Neural cell (in vitro differentiated cells): Measurements from ENCODE around the gene NACA. TPM values are rescaled to one million over a fixed set of nuclear protein-coding genes. Genes with fewer than 3 reads are reported as not detected.

Experiments
- H2AFZ ChIP-seq: fragments of 200-600, 300-800 bp; sonication (generic), shearing (Covaris generic); 2 replicates; pipeline ENCODE4 v1.6.0; 2014; ENCODE audit warnings: low read depth, mild to moderate bottlenecking, antibody characterized with exemption, low read length, moderate library complexity
- H3F3A ChIP-seq: fragments of 200-600 bp; shearing (Covaris generic); 2 replicates; pipeline ENCODE4 v1.6.1; 2016; ENCODE audit warnings: mild to moderate bottlenecking, moderate library complexity, mixed read lengths, antibody characterized with exemption, low read length; ENCODE audit not compliant: insufficient read depth, poor library complexity, severe bottlenecking
- H3K27ac ChIP-seq: fragments of 200-600, 300-800 bp; sonication (generic), shearing (Covaris generic); 2 replicates; pipeline ENCODE4 v1.5.1; 2014; ENCODE audit warnings: mild to moderate bottlenecking, low read length, moderate library complexity
- H3K27me3 ChIP-seq: fragments of 300-800, 200-600 bp; sonication (generic), shearing (Covaris generic); 2 replicates; pipeline ENCODE4 v1.6.0; 2014; ENCODE audit warnings: mild to moderate bottlenecking, low read depth, low read length, moderate library complexity; ENCODE audit not compliant: insufficient read depth
- H3K36me3 ChIP-seq: fragments of 300-800, 200-600 bp; sonication (generic), shearing (Covaris generic); 2 replicates; pipeline ENCODE4 v1.5.1; 2014; ENCODE audit warnings: mild to moderate bottlenecking, antibody characterized with exemption, low read length, moderate library complexity; ENCODE audit not compliant: insufficient read depth
- H3K4me2 ChIP-seq: fragments of 300-800, 200-600 bp; sonication (generic), shearing (Covaris generic); 2 replicates; pipeline ENCODE4 v1.6.0; 2014; ENCODE audit warnings: mild to moderate bottlenecking, low read length
- H3K4me3 ChIP-seq: fragments of 300-800, 200-600 bp; sonication (generic), shearing (Covaris generic); 2 replicates; pipeline ENCODE4 v1.5.1; 2014; ENCODE audit warnings: mild to moderate bottlenecking, low read length, moderate library complexity
- H3K79me2 ChIP-seq: fragments of 200-600 bp; shearing (Covaris generic); replicated peaks from 2 replicates; pipeline ENCODE4 v1.6.0; 2014; ENCODE audit warnings: mild to moderate bottlenecking, low read length, moderate library complexity; ENCODE audit not compliant: insufficient read depth
- H3K9ac ChIP-seq: fragments of 300-800, 200-600 bp; sonication (generic), shearing (Covaris generic); 2 replicates; pipeline ENCODE4 v1.6.1; 2016; ENCODE audit warnings: mild to moderate bottlenecking, low read length, mixed read lengths
- H3K9me2 ChIP-seq: fragments of 200-600 bp; shearing (Covaris generic); 2 replicates; pipeline ENCODE4 v1.6.1; 2016; ENCODE audit warnings: mild to moderate bottlenecking, low read length, mixed read lengths; ENCODE audit not compliant: insufficient read depth
- H3K9me3 ChIP-seq: fragments of 200-600, 300-800 bp; sonication (generic), shearing (Covaris generic); 2 replicates; pipeline ENCODE4 v1.6.1; 2016; ENCODE audit warnings: mild to moderate bottlenecking, mixed run types, low read length, moderate library complexity, mixed read lengths
- H4K20me1 ChIP-seq: fragments of 200-600 bp; shearing (Covaris generic); 2 replicates; pipeline ENCODE4 v1.6.1; 2016; ENCODE audit warnings: mild to moderate bottlenecking, mixed run types; ENCODE audit not compliant: insufficient read depth
- CTCF ChIP-seq: fragments of 450-650 bp; IDR thresholded peaks from 2 replicates; pipeline ENCODE4 v1.5.1; 2014; ENCODE audit warnings: antibody characterized with exemption, mild to moderate bottlenecking, moderate library complexity; ENCODE audit not compliant: poor library complexity, severe bottlenecking
- EP300 ChIP-seq: fragments of 450-650 bp; conservative IDR thresholded peaks from 2 replicates; pipeline ENCODE4 v1.6.1; 2014; ENCODE audit warnings: antibody characterized with exemption, mild to moderate bottlenecking, moderate library complexity; ENCODE audit not compliant: poor library complexity, severe bottlenecking
- EZH2 ChIP-seq: fragments of 200-600, 300-800 bp; shearing (Covaris generic), sonication (generic); IDR thresholded peaks from 2 replicates; pipeline ENCODE4 v1.6.1; 2014; ENCODE audit warnings: antibody characterized with exemption, low read length, borderline replicate concordance, mild to moderate bottlenecking; ENCODE audit not compliant: insufficient read depth, poor library complexity, severe bottlenecking
- MXI1 ChIP-seq: fragments of 450-650 bp; conservative IDR thresholded peaks from 2 replicates; pipeline ENCODE4 v1.6.1; 2014; ENCODE audit warnings: antibody characterized with exemption, mild to moderate bottlenecking; ENCODE audit not compliant: poor library complexity, severe bottlenecking
- POLR2AphosphoS5 ChIP-seq: IDR thresholded peaks from 2 replicates; pipeline ENCODE4 v1.6.1; 2012
- RAD21 ChIP-seq: fragments of 450-650 bp; conservative IDR thresholded peaks from 2 replicates; pipeline ENCODE4 v1.6.1; 2014; ENCODE audit warnings: antibody characterized with exemption, mild to moderate bottlenecking, moderate library complexity
- SMC3 ChIP-seq: fragments of 450-650 bp; conservative IDR thresholded peaks from 2 replicates; pipeline ENCODE4 v1.6.1; 2014; ENCODE audit warnings: antibody characterized with exemption, mild to moderate bottlenecking, moderate library complexity; ENCODE audit not compliant: poor library complexity
- TAF1 ChIP-seq: IDR thresholded peaks from 2 replicates; pipeline ENCODE4 v1.6.1; 2012; ENCODE audit warnings: low read depth
- polyA plus RNA-seq: library from polyadenylated mRNA; depleted of rRNA; stranded (reverse); fragments of >200 nt; gene quantifications from 2 replicates; pipeline ENCODE4 v1.2.3, GENCODE V29; 2014
- TF ChIP-seq, protein P1 (sequence below): IDR thresholded peaks from 2 replicates; pipeline ENCODE4 v1.6.1; 2012; ENCODE audit warnings: borderline replicate concordance

The NACA gene
- polyA plus RNA-seq, 1 donor from 2014 or later = 1,797 TPM

DNA sequence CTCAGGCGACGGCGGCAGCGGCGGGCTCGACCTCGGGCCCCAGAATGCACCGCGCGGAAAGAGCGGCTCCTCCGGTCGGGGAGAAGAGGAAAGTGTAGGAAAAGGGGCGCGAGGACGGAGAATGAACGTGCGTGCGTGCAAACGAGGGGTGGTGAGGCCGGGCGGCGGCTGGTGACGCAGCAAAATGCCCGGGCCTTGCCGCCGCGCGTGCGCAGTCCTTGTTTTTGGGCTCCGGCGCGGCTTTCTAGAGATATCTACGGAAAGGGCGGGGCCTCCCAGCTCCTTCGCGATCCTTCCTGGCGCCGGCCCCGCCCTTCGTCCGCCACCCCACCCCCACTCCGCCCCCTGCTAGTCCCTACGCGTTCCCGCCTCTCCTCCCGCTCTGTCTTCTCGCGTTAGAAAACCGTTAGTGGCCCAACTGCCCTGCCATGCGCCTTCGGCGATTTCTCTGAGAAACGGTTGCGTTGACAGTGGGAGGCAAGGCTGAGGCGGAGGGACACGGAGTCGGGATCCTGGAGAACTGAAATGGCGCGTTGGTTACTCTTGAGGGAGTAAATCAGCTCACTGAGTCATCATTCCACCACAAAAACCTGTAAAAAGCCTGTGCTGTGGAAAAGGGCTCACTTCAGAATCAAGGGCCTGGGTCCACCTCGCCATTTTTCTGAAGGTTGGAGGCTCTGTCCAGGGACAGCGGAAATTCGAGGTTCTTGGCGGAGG lies 36.8 kb downstream of the NACA start, which contains the start of gene PTGES3:
PTGES3 (minus strand) TSS at position 156 of the 717 bp plus-strand sequence. CDS start 285 bp downstream, outside the sequence.
- Histone ChIP-seq H3K36me3 (no peaks in the 10 kb centered on the region), H3K9me2 (no peaks in the 10 kb centered on the region), H3K9ac (peak within 1 kb of the TSS; percentile 93), H3K79me2 (peaks cover 38% of the 10 kb centered on the region), H3K4me2 (peak within 1 kb of the TSS; percentile 83), H3K27ac (peak within 1 kb of the TSS; percentile 96), H2AFZ (peak within 1 kb of the TSS; percentile 79), H3K27me3 (no peaks in the 10 kb centered on the region), H3K9me3 (no peaks in the 10 kb centered on the region), H3F3A (peaks cover 5% of the 10 kb centered on the region), H3K4me3 (peak within 1 kb of the TSS; percentile 77), H4K20me1 (no peaks in the 10 kb centered on the region)
- TF ChIP-seq MXI1 (peak; percentile 78), POLR2AphosphoS5 (peak; percentile 94), RAD21 (no peak), EZH2 (no peak), SMC3 (no peak), CTCF (peak; percentile 5), EP300 (peak; percentile 80), TAF1 (peak; percentile 98)
- TF ChIP-seq, protein P1, sequence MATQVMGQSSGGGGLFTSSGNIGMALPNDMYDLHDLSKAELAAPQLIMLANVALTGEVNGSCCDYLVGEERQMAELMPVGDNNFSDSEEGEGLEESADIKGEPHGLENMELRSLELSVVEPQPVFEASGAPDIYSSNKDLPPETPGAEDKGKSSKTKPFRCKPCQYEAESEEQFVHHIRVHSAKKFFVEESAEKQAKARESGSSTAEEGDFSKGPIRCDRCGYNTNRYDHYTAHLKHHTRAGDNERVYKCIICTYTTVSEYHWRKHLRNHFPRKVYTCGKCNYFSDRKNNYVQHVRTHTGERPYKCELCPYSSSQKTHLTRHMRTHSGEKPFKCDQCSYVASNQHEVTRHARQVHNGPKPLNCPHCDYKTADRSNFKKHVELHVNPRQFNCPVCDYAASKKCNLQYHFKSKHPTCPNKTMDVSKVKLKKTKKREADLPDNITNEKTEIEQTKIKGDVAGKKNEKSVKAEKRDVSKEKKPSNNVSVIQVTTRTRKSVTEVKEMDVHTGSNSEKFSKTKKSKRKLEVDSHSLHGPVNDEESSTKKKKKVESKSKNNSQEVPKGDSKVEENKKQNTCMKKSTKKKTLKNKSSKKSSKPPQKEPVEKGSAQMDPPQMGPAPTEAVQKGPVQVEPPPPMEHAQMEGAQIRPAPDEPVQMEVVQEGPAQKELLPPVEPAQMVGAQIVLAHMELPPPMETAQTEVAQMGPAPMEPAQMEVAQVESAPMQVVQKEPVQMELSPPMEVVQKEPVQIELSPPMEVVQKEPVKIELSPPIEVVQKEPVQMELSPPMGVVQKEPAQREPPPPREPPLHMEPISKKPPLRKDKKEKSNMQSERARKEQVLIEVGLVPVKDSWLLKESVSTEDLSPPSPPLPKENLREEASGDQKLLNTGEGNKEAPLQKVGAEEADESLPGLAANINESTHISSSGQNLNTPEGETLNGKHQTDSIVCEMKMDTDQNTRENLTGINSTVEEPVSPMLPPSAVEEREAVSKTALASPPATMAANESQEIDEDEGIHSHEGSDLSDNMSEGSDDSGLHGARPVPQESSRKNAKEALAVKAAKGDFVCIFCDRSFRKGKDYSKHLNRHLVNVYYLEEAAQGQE = peak; percentile 91

DNA sequence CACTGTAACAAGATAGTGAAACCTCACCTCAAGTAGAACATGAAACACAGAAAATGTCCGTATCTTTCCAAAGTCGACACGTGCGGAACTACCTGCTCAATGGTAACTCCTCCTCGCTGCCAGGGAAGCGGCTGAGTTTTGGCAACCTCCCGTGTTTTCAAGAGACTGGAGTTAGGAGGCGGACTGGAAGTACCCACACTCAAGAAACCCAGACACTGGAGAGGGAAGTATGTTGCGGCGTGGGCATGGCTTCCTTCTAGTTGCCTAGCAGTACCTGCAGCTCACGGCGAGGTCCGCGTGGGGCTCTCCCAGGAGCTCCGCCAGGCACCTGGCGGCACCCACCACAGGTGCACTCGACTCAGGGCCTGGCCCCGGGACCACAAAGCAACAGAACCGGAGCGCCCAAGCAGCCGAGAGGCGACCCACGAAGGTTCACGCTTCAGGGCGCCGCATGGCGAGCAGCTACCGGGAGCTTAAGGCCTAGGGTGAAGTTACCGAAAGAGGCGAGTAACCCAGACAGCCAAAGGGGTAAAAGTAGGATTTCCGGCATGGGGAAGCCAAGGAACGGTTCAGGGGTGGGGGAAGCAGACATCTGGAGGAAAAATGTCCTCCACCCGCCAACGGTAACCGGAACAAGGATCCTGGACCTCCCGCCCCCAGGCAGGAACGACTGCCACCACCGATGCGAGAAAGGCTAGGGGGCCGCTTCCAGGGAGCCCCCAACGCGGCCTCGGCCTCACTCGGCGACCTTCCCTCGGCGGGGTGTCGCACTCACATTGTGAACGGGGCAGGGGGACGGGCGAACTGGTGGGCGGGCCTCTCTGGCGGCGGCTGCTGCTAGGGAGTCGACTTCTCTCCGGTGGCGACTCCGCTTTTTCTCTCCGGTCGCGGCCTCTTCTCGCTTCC lies 37.6 kb downstream of the NACA start:
- Histone ChIP-seq H3K4me2 (peak overlapping the region; percentile 83), H3K27me3 (no peaks in the 10 kb centered on the region), H3K79me2 (peaks cover 46% of the 10 kb centered on the region), H2AFZ (peak overlapping the region; percentile 68), H3F3A (peaks cover 5% of the 10 kb centered on the region), H3K9me2 (no peaks in the 10 kb centered on the region), H3K9ac (peak overlapping the region; percentile 93), H3K9me3 (no peaks in the 10 kb centered on the region), H3K27ac (peak overlapping the region; percentile 96), H3K4me3 (peak overlapping the region; percentile 77), H3K36me3 (no peaks in the 10 kb centered on the region), H4K20me1 (no peaks in the 10 kb centered on the region)
- TF ChIP-seq CTCF (peak; percentile 28), EP300 (no peak), MXI1 (peak; percentile 89), SMC3 (peak; percentile 22)
